Endothelial cell of umbilical vein (primary cell): ENCODE data around the gene GET4. TPM values are rescaled to one million over a fixed set of nuclear protein-coding genes. Genes with fewer than 3 reads are reported as not detected.

Experiments used
- BruUV-seq: library from RNA; stranded (reverse); fragments of 400-500 nt; replicated peaks from 2 replicates; lab custom pipeline; 2021; lab: Mats Ljungman, UMichigan
- CTCF ChIA-PET: fragments of 300-600, 350-600 bp; sonication (Branson Sonifier 250); formaldehyde crosslinking; loops from one replicate; lab custom pipeline; 2021; ENCODE audit warnings: antibody characterized with exemption, inconsistent platforms; lab: Charles Lee
- POLR2A ChIA-PET: fragments of 300-600, 350-600 bp; sonication (Branson Sonifier 250); formaldehyde crosslinking; loops from one replicate; lab custom pipeline; 2021; ENCODE audit warnings: antibody characterized with exemption, inconsistent platforms; lab: Charles Lee
- DNase-seq: peaks from one replicate; pipeline ENCODE4 v3.0.0-alpha.2; 2011; ENCODE audit warnings: low read depth, low spot score
- FAIRE-seq: peaks from 2 replicates; lab custom pipeline; 2011; peaks lifted over from hg19 to GRCh38; lab: Jason Lieb, UNC
- H2AFZ ChIP-seq: 2 replicates; pipeline ENCODE4 v1.6.0; 2012; ENCODE audit warnings: low read depth, low read length, control low read depth, inconsistent platforms
- H3K27ac ChIP-seq: 2 replicates; pipeline ENCODE4 v1.5.1; 2011; ENCODE audit warnings: low read depth, mild to moderate bottlenecking, control low read depth, low read length, moderate library complexity; ENCODE audit not compliant: insufficient read depth
- H3K27me3 ChIP-seq, 2 experiments: 2 replicates each; pipeline versions ENCODE4 v1.6.0 to v1.6.1; 2011; ENCODE audit warnings: low read length in 2 of 2, mixed read lengths in 1 of 2; ENCODE audit not compliant: control insufficient read depth in 2 of 2, insufficient read depth in 2 of 2
- H3K36me3 ChIP-seq, 2 experiments: 2 replicates in 1 of 2; 3 replicates in 1 of 2; pipeline ENCODE4 v1.5.1; 2011; ENCODE audit warnings: low read length in 2 of 2, mild to moderate bottlenecking in 1 of 2, moderate library complexity in 1 of 2; ENCODE audit not compliant: control insufficient read depth in 2 of 2, insufficient read depth in 2 of 2; ENCODE audit errors: extremely low read depth in 1 of 2
- H3K4me1 ChIP-seq: 3 replicates; pipeline ENCODE4 v1.5.1; 2011; ENCODE audit warnings: mild to moderate bottlenecking, low read length; ENCODE audit not compliant: control insufficient read depth, insufficient read depth; ENCODE audit errors: extremely low read depth
- H3K4me2 ChIP-seq: 2 replicates; pipeline ENCODE4 v1.6.1; 2011; ENCODE audit warnings: low read length, control low read depth, mixed read lengths; ENCODE audit not compliant: insufficient read depth
- H3K4me3 ChIP-seq, 3 experiments: fragments of 200-600 bp in 1 of 3; sonication (generic), shearing (Covaris generic) in 1 of 3; replicated peaks in 1 of 3; 2 replicates each; pipeline ENCODE4 v1.5.1; 2011 to 2016; ENCODE audit warnings: control low read depth in 3 of 3, low read length in 3 of 3, mild to moderate bottlenecking in 2 of 3, inconsistent platforms in 1 of 3, low read depth in 1 of 3, moderate library complexity in 1 of 3; ENCODE audit not compliant: insufficient read depth in 1 of 3
- H3K79me2 ChIP-seq: 2 replicates; pipeline ENCODE4 v1.6.0; 2012; ENCODE audit warnings: low read length, inconsistent platforms; ENCODE audit not compliant: control insufficient read depth, insufficient read depth
- H3K9ac ChIP-seq: replicated peaks from 2 replicates; pipeline ENCODE3; 2011; ENCODE audit warnings: low read length, control low read depth; ENCODE audit not compliant: insufficient read depth; ENCODE audit errors: extremely low read depth
- H3K9me1 ChIP-seq: replicated peaks from 3 replicates; pipeline ENCODE4 v1.6.0; 2011; ENCODE audit warnings: mild to moderate bottlenecking, low read length; ENCODE audit not compliant: control insufficient read depth, insufficient read depth; ENCODE audit errors: extremely low read depth
- H3K9me3 ChIP-seq: replicated peaks from 2 replicates; pipeline ENCODE4 v1.5.1; 2012; ENCODE audit warnings: low read length, inconsistent platforms; ENCODE audit not compliant: control insufficient read depth, insufficient read depth
- H4K20me1 ChIP-seq: replicated peaks from 2 replicates; pipeline ENCODE3; 2011; ENCODE audit warnings: mild to moderate bottlenecking, low read length; ENCODE audit not compliant: control insufficient read depth, insufficient read depth; ENCODE audit errors: extremely low read depth
- EZH2 ChIP-seq: IDR thresholded peaks from 2 replicates; pipeline ENCODE4 v1.6.1; 2012; ENCODE audit warnings: borderline replicate concordance, low read depth, mild to moderate bottlenecking, moderate library complexity, low read length, inconsistent platforms; ENCODE audit not compliant: severe bottlenecking
- FOS ChIP-seq: IDR thresholded peaks from 2 replicates; pipeline ENCODE4 v1.6.1; 2011; ENCODE audit warnings: mild to moderate bottlenecking, low read length, moderate library complexity, borderline replicate concordance; ENCODE audit not compliant: insufficient read depth
- GATA2 ChIP-seq: IDR thresholded peaks from 2 replicates; pipeline ENCODE4 v1.7.0; 2011; ENCODE audit warnings: low read depth, mild to moderate bottlenecking, moderate library complexity, mixed read lengths, low read length; ENCODE audit not compliant: insufficient read length, insufficient read depth
- JUN ChIP-seq: IDR thresholded peaks from 2 replicates; pipeline ENCODE4 v1.6.1; 2011; ENCODE audit warnings: borderline replicate concordance, low read depth; ENCODE audit not compliant: insufficient read length, insufficient read depth
- MYC ChIP-seq: IDR thresholded peaks from one replicate; pipeline ENCODE4 v1.6.1; 2011; ENCODE audit warnings: mild to moderate bottlenecking, low read depth, low read length
- POLR2A ChIP-seq: IDR thresholded peaks from 2 replicates; pipeline ENCODE4 v1.6.1; 2012; ENCODE audit warnings: low read depth, mild to moderate bottlenecking, control low read depth, low read length
- POLR2AphosphoS5 ChIP-seq: IDR thresholded peaks from 2 replicates; pipeline ENCODE4 v1.6.1; 2012; ENCODE audit warnings: low read depth, mild to moderate bottlenecking, control low read depth, low read length, moderate library complexity; ENCODE audit not compliant: insufficient read depth
- dilution Hi-C: fragments of 300-500 bp; cut with MboI; formaldehyde crosslinking; loops from one replicate; pipeline ENCODE4 v1.15.0; 2019; ENCODE audit warnings: low sequenced_read_pairs; ENCODE audit not compliant: extremely low pct_ligation_motif_present
- intact Hi-C: fragments of 100-400 bp; cut with micrococcal nuclease; formaldehyde crosslinking; loops from one replicate; pipeline ENCODE4 v1.10.0; 2022
- polyA plus RNA-seq, 4 experiments: library from polyadenylated mRNA; depleted of rRNA in 3 of 4; stranded (reverse) in 3 of 4; unstranded in 1 of 4; fragments of >200 nt; gene quantifications; 2 replicates each; pipeline versions ENCODE4 v1.2.1 to v1.2.3, GENCODE V29; 2011 to 2012; ENCODE audit warnings: missing spikeins in 1 of 4
- total RNA-seq: library from RNA; stranded (reverse); gene quantifications from 2 replicates; pipeline ENCODE4 v1.2.3, GENCODE V29; 2021
- TF ChIP-seq, protein P1 (sequence below), 2 donors: IDR thresholded peaks; 1 replicate in 1 of 2; 2 replicates in 1 of 2; pipeline ENCODE4 v1.5.1; 2011; ENCODE audit warnings: low read length in 2 of 2, mild to moderate bottlenecking in 2 of 2, moderate library complexity in 2 of 2, control low read depth in 1 of 2, inconsistent platforms in 1 of 2, low read depth in 1 of 2; ENCODE audit not compliant: insufficient read depth in 1 of 2; ENCODE audit errors: extremely low read depth in 1 of 2
- TF ChIP-seq, protein P2 (sequence below): IDR thresholded peaks from 2 replicates; pipeline ENCODE4 v1.6.1; 2011; ENCODE audit not compliant: insufficient read depth, insufficient read length

Gene GET4
- total and polyA plus RNA-seq, 2 donors (not counting 3 experiments of a cell fraction or from before 2014, with no cell fraction given) = 48.4 to 58.1 TPM

DNA sequence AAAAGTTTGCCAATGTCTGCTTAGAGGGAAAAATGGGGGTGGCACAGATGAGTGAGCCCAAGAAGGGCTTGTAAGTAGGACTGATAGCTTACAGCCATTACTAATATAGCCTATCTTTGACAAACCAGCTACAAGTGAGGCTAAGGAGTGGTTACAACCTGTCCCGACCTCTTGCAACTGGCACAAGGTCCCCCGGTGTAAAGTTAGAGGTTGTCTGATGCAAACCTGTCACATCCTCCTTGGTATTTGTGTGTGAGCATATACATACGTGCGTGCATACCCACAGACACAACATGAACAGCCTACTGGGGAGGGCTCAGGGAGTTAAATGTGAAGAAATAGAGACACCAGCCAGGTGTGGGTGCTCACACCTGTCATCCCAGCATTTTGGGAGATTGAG is 63.5 kb downstream of the GET4 start:
- no peaks in the 10 kb centered on the region for H3K36me3 ChIP-seq
- H3K9me1 ChIP-seq = no peaks in the 10 kb centered on the region
- dilution Hi-C loops = no loop called here
- H3K4me3 ChIP-seq = no peak overlapping the region
- H3K9ac ChIP-seq = no peak overlapping the region
- no peaks in the 10 kb centered on the region for H3K4me1 ChIP-seq
- H4K20me1 ChIP-seq = no peaks in the 10 kb centered on the region
- H3K27ac ChIP-seq = no peak overlapping the region
- FAIRE-seq = no peak
- intact Hi-C loops = no loop called here
- H3K9me3 ChIP-seq = no peaks in the 10 kb centered on the region
- no TSS peak for BruUV-seq
- no peak for DNase-seq
- no peaks in the 10 kb centered on the region for H3K79me2 ChIP-seq
- POLR2A ChIA-PET = no interaction called here
- CTCF ChIA-PET = no interaction called here
- no peak overlapping the region for H3K4me2 ChIP-seq
- H2AFZ ChIP-seq = no peak overlapping the region
- peaks cover 0 to 13% of the 10 kb centered on the region in 2 experiments for H3K27me3 ChIP-seq
- TF ChIP-seq JUN (no peak), POLR2A (no peak), FOS (no peak), GATA2 (no peak), EZH2 (no peak), MYC (no peak), POLR2AphosphoS5 (no peak)
- TF ChIP-seq, protein P1, sequence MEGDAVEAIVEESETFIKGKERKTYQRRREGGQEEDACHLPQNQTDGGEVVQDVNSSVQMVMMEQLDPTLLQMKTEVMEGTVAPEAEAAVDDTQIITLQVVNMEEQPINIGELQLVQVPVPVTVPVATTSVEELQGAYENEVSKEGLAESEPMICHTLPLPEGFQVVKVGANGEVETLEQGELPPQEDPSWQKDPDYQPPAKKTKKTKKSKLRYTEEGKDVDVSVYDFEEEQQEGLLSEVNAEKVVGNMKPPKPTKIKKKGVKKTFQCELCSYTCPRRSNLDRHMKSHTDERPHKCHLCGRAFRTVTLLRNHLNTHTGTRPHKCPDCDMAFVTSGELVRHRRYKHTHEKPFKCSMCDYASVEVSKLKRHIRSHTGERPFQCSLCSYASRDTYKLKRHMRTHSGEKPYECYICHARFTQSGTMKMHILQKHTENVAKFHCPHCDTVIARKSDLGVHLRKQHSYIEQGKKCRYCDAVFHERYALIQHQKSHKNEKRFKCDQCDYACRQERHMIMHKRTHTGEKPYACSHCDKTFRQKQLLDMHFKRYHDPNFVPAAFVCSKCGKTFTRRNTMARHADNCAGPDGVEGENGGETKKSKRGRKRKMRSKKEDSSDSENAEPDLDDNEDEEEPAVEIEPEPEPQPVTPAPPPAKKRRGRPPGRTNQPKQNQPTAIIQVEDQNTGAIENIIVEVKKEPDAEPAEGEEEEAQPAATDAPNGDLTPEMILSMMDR (IDR thresholded peaks at IDR 0.05; ENCODE audit: extremely low read depth in 1 of 2, insufficient read depth in 1 of 2, low read depth in 1 of 2, low read length in 2 of 2) = no peak
- TF ChIP-seq, protein P2, sequence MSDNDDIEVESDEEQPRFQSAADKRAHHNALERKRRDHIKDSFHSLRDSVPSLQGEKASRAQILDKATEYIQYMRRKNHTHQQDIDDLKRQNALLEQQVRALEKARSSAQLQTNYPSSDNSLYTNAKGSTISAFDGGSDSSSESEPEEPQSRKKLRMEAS = no peak
